Upper lobe of left lung (tissue), 4 donors: Measurements from ENCODE around the gene TBC1D9B.

Source experiments
- CTCF ChIP-seq, 6 experiments: fragments of 450-650 bp in 4 of 6; fragments of 200-600 bp in 2 of 6; sonication (generic) in 2 of 6; IDR thresholded peaks; one replicate each; pipeline ENCODE4 v1.5.1; 2016 to 2019; ENCODE audit warnings: antibody characterized with exemption in 6 of 6
- EP300 ChIP-seq, 4 donors: sonication (generic); formaldehyde crosslinking; IDR thresholded peaks; one replicate each; pipeline ENCODE4 v1.5.1; 2017; ENCODE audit warnings: antibody characterized with exemption in 4 of 4, control low read depth in 2 of 4
- POLR2A ChIP-seq, 4 donors: fragments of 450-650 bp; IDR thresholded peaks; one replicate each; pipeline ENCODE4 v1.5.1; 2016 to 2017; ENCODE audit warnings: antibody characterized with exemption in 4 of 4, mild to moderate bottlenecking in 2 of 4

GRCh38 chr5:179833709-179834070, 74.0 kb downstream of the TBC1D9B start:
- TF ChIP-seq CTCF (IDR thresholded peaks at IDR 0.05) (no peak), POLR2A (IDR thresholded peaks at IDR 0.05) (no peak), EP300 (IDR thresholded peaks at IDR 0.05) (no peak)
